ENCODE data around the gene KCNQ2. TPM values are rescaled to one million over a fixed set of nuclear protein-coding genes. Genes with fewer than 3 reads are reported as not detected.

The KCNQ2 gene
- total RNA-seq, 4 donors from 2014 or later: not detected

DNA sequence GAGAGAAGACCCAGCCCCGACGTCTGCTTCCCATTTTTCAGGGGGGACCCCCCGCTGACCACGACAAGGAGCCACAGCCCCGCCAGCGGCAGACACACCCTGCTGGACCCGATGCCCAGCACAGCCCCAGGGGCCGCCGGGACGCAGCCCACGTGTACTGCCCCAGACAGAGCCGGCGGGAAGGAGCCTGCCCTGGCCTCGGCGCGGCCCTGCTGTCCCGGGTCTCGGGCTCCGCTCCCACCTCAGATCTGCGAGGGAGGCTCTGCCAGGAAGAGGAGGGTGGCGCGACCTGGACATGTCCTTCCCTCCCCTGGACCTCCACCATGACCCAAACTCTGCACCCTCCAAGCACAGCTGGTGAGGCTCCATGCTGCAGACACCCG lies 54.7 kb downstream of the KCNQ2 start:
- no peaks in the 10 kb centered on the region for H3K36me3 ChIP-seq
- no peaks in the 10 kb centered on the region for H3K9me3 ChIP-seq
- peaks cover 0 to 74% of the 10 kb centered on the region in 2 donors for H3K27me3 ChIP-seq
- DNase-seq (ENCODE audit: low spot score in 2 of 2): no peak
- no peaks in the 10 kb centered on the region for H3K4me1 ChIP-seq
- H3K27ac ChIP-seq: no peak overlapping the region
- no peak overlapping the region for H3K4me3 ChIP-seq
- 65% methylated on average over 14 of the region's 23 CpGs; no CpG with 5 or more reads in 1 of the 2 donors for WGBS, 2 donors
- TF ChIP-seq POLR2A (IDR thresholded peaks at IDR 0.05) (no peak), EP300 (IDR thresholded peaks at IDR 0.05) (no peak)
- TF ChIP-seq, protein P1, sequence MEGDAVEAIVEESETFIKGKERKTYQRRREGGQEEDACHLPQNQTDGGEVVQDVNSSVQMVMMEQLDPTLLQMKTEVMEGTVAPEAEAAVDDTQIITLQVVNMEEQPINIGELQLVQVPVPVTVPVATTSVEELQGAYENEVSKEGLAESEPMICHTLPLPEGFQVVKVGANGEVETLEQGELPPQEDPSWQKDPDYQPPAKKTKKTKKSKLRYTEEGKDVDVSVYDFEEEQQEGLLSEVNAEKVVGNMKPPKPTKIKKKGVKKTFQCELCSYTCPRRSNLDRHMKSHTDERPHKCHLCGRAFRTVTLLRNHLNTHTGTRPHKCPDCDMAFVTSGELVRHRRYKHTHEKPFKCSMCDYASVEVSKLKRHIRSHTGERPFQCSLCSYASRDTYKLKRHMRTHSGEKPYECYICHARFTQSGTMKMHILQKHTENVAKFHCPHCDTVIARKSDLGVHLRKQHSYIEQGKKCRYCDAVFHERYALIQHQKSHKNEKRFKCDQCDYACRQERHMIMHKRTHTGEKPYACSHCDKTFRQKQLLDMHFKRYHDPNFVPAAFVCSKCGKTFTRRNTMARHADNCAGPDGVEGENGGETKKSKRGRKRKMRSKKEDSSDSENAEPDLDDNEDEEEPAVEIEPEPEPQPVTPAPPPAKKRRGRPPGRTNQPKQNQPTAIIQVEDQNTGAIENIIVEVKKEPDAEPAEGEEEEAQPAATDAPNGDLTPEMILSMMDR (IDR thresholded peaks at IDR 0.05): no peak

DNA sequence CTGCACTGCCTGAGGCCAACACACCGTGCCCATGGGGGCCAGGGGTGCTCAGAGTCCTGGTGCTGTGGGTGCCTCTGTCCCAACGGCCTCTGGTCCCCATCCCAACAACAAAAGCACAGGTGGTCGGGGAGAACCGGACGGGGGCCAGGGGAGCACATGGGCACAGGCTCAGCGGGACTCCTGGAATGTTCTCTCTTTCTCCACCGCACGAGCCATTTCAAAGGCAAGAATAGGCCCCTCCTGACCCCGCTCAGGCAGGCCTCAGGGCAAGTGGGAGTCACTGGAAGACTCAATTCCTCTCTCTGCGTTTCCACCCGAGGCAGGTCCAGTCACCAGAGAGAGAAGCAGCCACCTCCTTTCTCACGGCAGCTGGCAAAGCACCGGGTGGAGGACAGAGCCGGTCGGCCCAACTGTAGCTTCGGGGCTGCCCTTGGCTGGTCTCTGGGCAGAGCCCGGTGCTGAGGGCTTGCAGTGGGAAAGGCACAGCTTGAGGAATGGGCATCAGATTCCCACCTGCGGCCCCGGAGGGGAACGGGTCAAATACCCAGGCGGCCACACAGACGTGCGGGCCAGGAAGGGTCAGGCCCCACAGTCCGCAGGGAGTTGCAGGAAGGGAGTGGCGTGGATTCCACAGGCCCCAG lies 55.2 kb downstream of the KCNQ2 start:
- 58 to 68% methylated on average over 22 to 25 of the region's 25 CpGs for WGBS, 2 donors
- no peak for TF ChIP-seq EP300 (IDR thresholded peaks at IDR 0.05)
- TF ChIP-seq POLR2A (IDR thresholded peaks at IDR 0.05): no peak
- TF ChIP-seq, protein P1 (IDR thresholded peaks at IDR 0.05): no peak
- Histone ChIP-seq H3K9me3 (no peaks in the 10 kb centered on the region), H3K27me3 (peaks cover 0 to 76% of the 10 kb centered on the region in 2 donors), H3K36me3 (no peaks in the 10 kb centered on the region), H3K27ac (no peak overlapping the region), H3K4me3 (no peak overlapping the region), H3K4me1 (no peaks in the 10 kb centered on the region)
- no peak for DNase-seq (ENCODE audit: low spot score in 2 of 2)

DNA sequence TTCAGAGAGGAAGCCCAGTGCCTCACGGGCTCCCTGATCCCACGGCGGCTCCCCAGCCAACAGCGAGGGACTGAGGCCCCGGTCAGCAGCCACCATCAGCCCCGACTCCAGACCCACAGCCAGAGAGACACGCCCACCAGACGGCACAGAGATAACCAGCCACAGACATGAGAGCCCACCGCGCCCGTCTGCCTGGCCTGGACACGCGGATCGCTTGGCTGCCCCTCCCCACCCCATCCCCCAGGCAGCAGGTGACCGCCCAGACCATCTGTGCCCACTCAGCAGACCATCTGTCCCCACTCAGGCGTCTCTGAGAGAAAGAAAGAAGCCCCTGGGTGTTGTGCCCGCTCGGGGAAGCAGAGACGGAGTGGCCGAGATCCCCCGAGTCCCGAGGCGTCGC lies 55.8 kb downstream of the KCNQ2 start:
- Histone ChIP-seq H3K27ac (no peak overlapping the region), H3K4me1 (no peaks in the 10 kb centered on the region), H3K27me3 (peaks cover 0 to 74% of the 10 kb centered on the region in 2 donors), H3K4me3 (no peak overlapping the region), H3K36me3 (no peaks in the 10 kb centered on the region), H3K9me3 (no peaks in the 10 kb centered on the region)
- WGBS, 2 donors: 83 to 90% methylated on average over 10 to 13 of the region's 24 CpGs
- DNase-seq (ENCODE audit: low spot score in 2 of 2): no peak
- TF ChIP-seq POLR2A (IDR thresholded peaks at IDR 0.05) (no peak), EP300 (IDR thresholded peaks at IDR 0.05) (no peak)
- TF ChIP-seq, protein P1 (IDR thresholded peaks at IDR 0.05): no peak

DNA sequence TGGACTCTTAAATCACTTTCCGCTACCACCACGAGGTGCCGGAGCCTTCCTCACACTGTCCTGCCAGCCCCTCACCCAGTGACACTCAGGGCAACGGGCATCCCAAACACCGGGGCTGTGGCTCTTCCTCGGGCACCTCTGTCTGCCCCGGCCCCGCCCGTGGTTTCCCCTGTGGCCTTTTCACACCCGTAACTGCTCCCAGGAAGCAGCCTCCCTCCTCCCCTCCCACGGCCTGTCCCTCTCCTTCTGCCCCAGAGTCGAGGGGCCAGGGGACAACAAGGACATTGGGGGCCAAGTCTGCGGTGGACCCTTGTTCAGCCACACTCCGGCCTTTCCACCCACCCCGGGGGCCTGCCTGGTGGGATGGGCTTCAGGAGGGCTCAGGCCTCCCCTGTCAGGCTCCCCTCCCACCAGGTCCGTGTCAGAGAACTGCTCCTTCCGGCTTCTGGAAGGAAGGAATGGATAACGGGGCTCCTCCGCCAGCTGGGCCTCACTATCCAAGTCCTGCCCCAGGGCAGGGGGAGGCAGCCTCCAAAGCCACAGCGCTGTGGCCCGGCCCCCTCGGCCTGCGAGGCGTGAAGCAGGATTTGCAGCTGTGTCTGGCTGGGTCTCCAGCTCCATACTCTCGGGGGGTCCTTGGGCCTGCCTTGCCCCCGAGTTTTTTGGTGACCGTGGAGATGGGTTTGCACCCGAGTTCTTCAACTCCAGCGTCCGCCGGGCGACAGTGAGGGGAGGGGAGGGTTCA lies 56.6 kb downstream of the KCNQ2 start:
- no peak overlapping the region for H3K4me3 ChIP-seq
- no peaks in the 10 kb centered on the region for H3K4me1 ChIP-seq
- no peak overlapping the region for H3K27ac ChIP-seq
- H3K27me3 ChIP-seq: peaks cover 0 to 70% of the 10 kb centered on the region in 2 donors
- WGBS, 2 donors: 68 to 72% methylated on average over 29 to 30 of the region's 32 CpGs
- no peaks in the 10 kb centered on the region for H3K36me3 ChIP-seq
- TF ChIP-seq EP300 (IDR thresholded peaks at IDR 0.05) (no peak), POLR2A (IDR thresholded peaks at IDR 0.05) (no peak)
- TF ChIP-seq, protein P1 (IDR thresholded peaks at IDR 0.05): no peak
- DNase-seq (ENCODE audit: low spot score in 2 of 2): no peak
- no peaks in the 10 kb centered on the region for H3K9me3 ChIP-seq

DNA sequence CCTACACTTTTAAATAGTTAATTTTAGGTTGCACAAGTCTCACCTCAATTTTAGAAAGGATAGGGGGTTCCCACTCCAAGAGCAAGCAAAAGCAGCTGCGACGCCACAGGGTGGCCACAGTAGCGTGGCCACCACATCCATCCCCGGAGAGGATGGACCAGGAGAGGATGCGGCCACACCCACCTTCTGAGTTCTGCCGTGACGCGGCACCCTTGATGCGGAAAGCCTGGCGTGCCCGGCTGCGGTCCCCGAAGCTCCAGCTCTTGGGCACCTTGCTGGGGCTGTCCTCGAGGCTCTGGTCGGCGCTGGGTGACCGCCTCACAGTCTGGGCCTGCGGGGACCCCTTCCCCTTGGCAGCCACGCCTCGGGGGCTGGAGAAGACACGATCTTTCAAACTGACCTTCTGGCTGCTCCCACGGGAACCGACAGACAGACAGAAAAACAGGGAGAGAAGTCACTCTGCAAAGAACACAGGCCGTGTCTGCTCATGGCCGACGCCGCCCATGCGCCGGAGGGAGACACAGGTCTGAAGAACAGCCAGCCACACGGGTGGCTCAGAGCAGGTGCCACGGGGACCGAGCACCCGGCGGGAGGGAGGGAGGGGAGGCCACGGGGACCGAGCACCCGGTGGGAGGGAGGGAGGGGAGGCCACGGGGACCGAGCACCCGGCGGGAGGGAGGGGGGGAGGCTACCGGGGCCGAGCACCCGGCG lies 57.6 kb downstream of the KCNQ2 start:
- no peaks in the 10 kb centered on the region for H3K9me3 ChIP-seq
- no peak overlapping the region for H3K27ac ChIP-seq
- 89 to 92% methylated on average over 27 to 30 of the region's 45 CpGs for WGBS, 2 donors
- H3K4me3 ChIP-seq: no peak overlapping the region
- H3K36me3 ChIP-seq: no peaks in the 10 kb centered on the region
- no peak for DNase-seq (ENCODE audit: low spot score in 2 of 2)
- peaks cover 0 to 66% of the 10 kb centered on the region in 2 donors for H3K27me3 ChIP-seq
- H3K4me1 ChIP-seq: no peaks in the 10 kb centered on the region
- TF ChIP-seq POLR2A (IDR thresholded peaks at IDR 0.05) (no peak), EP300 (IDR thresholded peaks at IDR 0.05) (no peak)
- TF ChIP-seq, protein P1 (IDR thresholded peaks at IDR 0.05): no peak
